Measurements from ENCODE around the gene IMMT. TPM values are rescaled to one million over a fixed set of nuclear protein-coding genes. Genes with fewer than 3 reads are reported as not detected.

IMMT gene
- total RNA-seq, 1 experiment from 2014 or later = 114 TPM

DNA sequence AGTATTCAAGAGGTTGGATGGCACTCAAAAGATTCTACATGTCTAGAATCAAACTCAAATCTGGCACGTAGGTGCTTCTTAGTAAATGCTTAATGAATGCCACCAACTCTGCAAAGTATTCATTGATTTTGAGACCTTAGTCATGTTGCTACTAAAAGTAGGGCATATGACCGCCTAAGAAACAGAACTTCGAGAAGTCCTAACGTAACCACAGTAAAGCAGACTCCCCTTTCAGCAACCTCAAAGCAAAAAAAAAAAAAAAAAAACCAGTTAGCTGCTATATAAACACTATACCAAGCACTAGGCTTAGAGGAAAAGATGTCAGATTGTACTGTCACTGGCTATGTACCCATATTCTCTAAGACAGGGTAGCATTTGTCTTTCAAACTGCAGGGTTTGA lies 55.3 kb downstream of the IMMT start:
- TF ChIP-seq, protein P1, sequence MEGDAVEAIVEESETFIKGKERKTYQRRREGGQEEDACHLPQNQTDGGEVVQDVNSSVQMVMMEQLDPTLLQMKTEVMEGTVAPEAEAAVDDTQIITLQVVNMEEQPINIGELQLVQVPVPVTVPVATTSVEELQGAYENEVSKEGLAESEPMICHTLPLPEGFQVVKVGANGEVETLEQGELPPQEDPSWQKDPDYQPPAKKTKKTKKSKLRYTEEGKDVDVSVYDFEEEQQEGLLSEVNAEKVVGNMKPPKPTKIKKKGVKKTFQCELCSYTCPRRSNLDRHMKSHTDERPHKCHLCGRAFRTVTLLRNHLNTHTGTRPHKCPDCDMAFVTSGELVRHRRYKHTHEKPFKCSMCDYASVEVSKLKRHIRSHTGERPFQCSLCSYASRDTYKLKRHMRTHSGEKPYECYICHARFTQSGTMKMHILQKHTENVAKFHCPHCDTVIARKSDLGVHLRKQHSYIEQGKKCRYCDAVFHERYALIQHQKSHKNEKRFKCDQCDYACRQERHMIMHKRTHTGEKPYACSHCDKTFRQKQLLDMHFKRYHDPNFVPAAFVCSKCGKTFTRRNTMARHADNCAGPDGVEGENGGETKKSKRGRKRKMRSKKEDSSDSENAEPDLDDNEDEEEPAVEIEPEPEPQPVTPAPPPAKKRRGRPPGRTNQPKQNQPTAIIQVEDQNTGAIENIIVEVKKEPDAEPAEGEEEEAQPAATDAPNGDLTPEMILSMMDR (IDR thresholded peaks at IDR 0.05; ENCODE audit: unreplicated experiment) = no peak
- Mint-ChIP-seq H3K27ac (ENCODE audit: low read depth, unreplicated experiment) (no peak overlapping the region), H3K27me3 (ENCODE audit: insufficient read depth, unreplicated experiment) (no peaks in the 10 kb centered on the region), H3K9me3 (ENCODE audit: unreplicated experiment) (no peaks in the 10 kb centered on the region), H3K4me1 (ENCODE audit: insufficient read depth, unreplicated experiment) (no peaks in the 10 kb centered on the region), H3K36me3 (ENCODE audit: insufficient read depth, unreplicated experiment) (peaks cover 96% of the 10 kb centered on the region), H3K4me3 (ENCODE audit: unreplicated experiment) (no peak overlapping the region)
- CTCF ChIA-PET = no interaction called here
- BruUV-seq (replicated peaks) = no TSS peak
- intact Hi-C loops (cut with micrococcal nuclease) = no loop called here
- POLR2A ChIA-PET = no interaction called here
- no peak for DNase-seq (ENCODE audit: unreplicated experiment)

DNA sequence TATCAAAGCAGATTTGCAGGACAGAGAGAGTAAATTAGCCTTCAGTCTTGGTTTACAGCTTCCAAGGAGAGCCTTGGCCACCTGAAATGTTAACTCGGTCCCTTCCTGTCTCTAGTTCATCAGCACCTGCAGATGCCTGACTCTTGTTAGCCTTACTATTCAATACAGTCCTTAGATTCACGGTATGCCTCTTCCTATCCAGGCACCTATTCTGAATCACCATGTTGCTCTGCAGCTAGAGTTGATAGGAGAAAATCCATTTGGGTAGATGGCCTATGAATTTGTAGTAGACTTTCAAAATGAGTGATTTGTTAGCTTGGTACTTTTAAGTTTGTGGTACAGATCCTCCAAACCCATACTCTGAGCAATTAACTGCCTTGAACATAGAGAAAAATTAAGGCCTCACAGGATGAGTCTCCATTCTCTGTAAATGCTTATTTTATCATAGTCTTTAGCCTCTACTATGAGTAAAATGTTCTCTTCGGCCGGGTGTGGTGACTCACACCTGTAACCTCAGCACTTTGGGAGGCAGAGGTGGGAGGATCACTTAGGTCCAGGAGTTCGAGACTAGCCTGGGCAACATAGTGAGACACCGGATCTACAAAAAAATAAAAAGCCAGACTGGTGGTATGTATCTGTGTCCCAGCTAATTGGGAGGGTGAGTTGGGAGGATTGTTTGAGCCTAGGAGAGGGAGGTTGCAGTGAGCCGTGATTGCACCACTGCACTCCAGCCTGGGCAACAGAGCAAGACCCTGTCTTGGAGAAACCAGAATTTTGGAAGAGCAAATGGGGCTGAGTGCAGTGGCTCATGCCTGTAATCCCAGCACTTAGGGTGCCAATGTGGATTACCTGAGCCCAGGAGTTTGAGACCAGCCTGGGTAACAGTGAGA lies 56.3 kb downstream of the IMMT start:
- TF ChIP-seq, protein P1 (IDR thresholded peaks at IDR 0.05; ENCODE audit: unreplicated experiment) = no peak
- H3K27ac Mint-ChIP-seq (ENCODE audit: low read depth, unreplicated experiment) = no peak overlapping the region
- H3K4me1 Mint-ChIP-seq (ENCODE audit: insufficient read depth, unreplicated experiment) = no peaks in the 10 kb centered on the region
- H3K4me3 Mint-ChIP-seq (ENCODE audit: unreplicated experiment) = no peak overlapping the region
- POLR2A ChIA-PET = interaction anchor here (0.6 to 1.2 kb wide), 3 partner anchors 9 to 249 kb away, joined by 3 to 4 read pairs (median 3); no protein-coding TSS in a partner anchor
- DNase-seq (ENCODE audit: unreplicated experiment) = no peak
- BruUV-seq (replicated peaks) = no TSS peak
- no peaks in the 10 kb centered on the region for H3K9me3 Mint-ChIP-seq (ENCODE audit: unreplicated experiment)
- no peaks in the 10 kb centered on the region for H3K27me3 Mint-ChIP-seq (ENCODE audit: insufficient read depth, unreplicated experiment)
- intact Hi-C loops (cut with micrococcal nuclease) = no loop called here
- peaks cover 96% of the 10 kb centered on the region for H3K36me3 Mint-ChIP-seq (ENCODE audit: insufficient read depth, unreplicated experiment)
- CTCF ChIA-PET = no interaction called here

DNA sequence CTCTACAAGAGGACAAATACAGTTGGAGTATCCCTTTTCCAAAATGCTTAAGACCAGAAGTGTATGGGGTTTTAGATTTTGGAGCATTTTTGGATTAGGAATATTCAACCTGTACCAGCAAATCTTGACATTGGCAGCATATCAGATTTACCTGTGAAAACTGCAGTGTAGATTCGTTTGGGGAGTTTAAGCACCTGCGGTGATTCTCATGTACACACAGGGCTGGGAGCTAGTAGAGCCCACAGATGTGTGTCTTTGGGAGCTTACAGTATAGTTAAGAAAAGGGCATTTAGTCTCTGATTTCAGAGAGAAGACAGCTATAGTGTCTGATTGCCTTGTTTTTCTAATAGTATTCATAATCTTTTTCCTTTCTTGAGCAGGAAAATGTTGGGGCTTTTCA lies 59.1 kb downstream of the IMMT start:
- intact Hi-C loops (cut with micrococcal nuclease) = no loop called here
- peaks cover 99% of the 10 kb centered on the region for H3K36me3 Mint-ChIP-seq (ENCODE audit: insufficient read depth, unreplicated experiment)

DNA sequence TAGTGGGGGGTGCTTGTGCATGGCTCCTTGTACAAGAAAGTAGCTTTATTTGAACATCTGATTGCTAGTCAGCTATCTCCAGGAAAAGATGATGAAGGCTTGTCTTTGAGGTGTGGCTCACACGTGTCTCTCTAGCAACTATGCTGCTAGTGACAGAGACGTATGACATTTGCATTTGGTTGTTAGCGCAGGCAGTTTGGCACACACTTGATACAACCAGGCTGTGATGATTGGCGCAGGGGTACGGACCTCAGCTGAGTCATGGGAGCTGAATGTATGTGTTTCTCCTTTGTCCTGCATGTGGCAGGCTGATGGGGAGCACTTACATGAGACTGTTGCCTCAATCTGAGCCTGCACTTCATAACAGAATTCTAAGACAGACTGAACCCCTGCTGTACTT lies 59.6 kb downstream of the IMMT start:
- TF ChIP-seq, protein P1 (IDR thresholded peaks at IDR 0.05; ENCODE audit: unreplicated experiment) = no peak
- H3K4me3 Mint-ChIP-seq (ENCODE audit: unreplicated experiment) = no peak overlapping the region
- H3K9me3 Mint-ChIP-seq (ENCODE audit: unreplicated experiment) = no peaks in the 10 kb centered on the region
- BruUV-seq (replicated peaks) = no TSS peak
- CTCF ChIA-PET = interaction anchor here (0.6 to 2.3 kb wide), 3 partner anchors 9 to 47 kb away, joined by 3 to 4 read pairs (median 3); no protein-coding TSS in a partner anchor
- POLR2A ChIA-PET = interaction anchor here (1.0 to 1.7 kb wide), 2 partner anchors 16 to 30 kb away, joined by 3 to 6 read pairs; partner anchors contain the start of genes POLR1A and PTCD3
- no peaks in the 10 kb centered on the region for H3K4me1 Mint-ChIP-seq (ENCODE audit: insufficient read depth, unreplicated experiment)
- DNase-seq (ENCODE audit: unreplicated experiment) = no peak
- H3K27me3 Mint-ChIP-seq (ENCODE audit: insufficient read depth, unreplicated experiment) = no peaks in the 10 kb centered on the region
- H3K36me3 Mint-ChIP-seq (ENCODE audit: insufficient read depth, unreplicated experiment) = peaks cover 100% of the 10 kb centered on the region
- intact Hi-C loops (cut with micrococcal nuclease) = no loop called here
- H3K27ac Mint-ChIP-seq (ENCODE audit: low read depth, unreplicated experiment) = no peak overlapping the region

More for the DNA sequence above, 59.1 kb downstream of the IMMT start:
- no peaks in the 10 kb centered on the region for H3K4me1 Mint-ChIP-seq (ENCODE audit: insufficient read depth, unreplicated experiment)
- H3K9me3 Mint-ChIP-seq (ENCODE audit: unreplicated experiment) = no peaks in the 10 kb centered on the region
- BruUV-seq (replicated peaks) = no TSS peak
- H3K4me3 Mint-ChIP-seq (ENCODE audit: unreplicated experiment) = no peak overlapping the region
- POLR2A ChIA-PET = interaction anchor here (1.0 to 1.7 kb wide), 2 partner anchors 16 to 31 kb away, joined by 3 to 6 read pairs; partner anchors contain the start of genes POLR1A and PTCD3
- H3K27me3 Mint-ChIP-seq (ENCODE audit: insufficient read depth, unreplicated experiment) = no peaks in the 10 kb centered on the region
- no peak for DNase-seq (ENCODE audit: unreplicated experiment)
- no peak overlapping the region for H3K27ac Mint-ChIP-seq (ENCODE audit: low read depth, unreplicated experiment)
- TF ChIP-seq, protein P1 (IDR thresholded peaks at IDR 0.05; ENCODE audit: unreplicated experiment) = no peak
- CTCF ChIA-PET = interaction anchor here (0.6 to 2.3 kb wide), 3 partner anchors 10 to 47 kb away, joined by 3 to 4 read pairs (median 3); no protein-coding TSS in a partner anchor
